Hippocampal formation (tissue), 2 donors: ENCODE data around the gene MRRF.

Experiments
- DNase-seq, 2 donors: peaks; one replicate each; lab custom pipeline; 2025; lab: John Stamatoyannopoulos, UW

MRRF gene

DNA sequence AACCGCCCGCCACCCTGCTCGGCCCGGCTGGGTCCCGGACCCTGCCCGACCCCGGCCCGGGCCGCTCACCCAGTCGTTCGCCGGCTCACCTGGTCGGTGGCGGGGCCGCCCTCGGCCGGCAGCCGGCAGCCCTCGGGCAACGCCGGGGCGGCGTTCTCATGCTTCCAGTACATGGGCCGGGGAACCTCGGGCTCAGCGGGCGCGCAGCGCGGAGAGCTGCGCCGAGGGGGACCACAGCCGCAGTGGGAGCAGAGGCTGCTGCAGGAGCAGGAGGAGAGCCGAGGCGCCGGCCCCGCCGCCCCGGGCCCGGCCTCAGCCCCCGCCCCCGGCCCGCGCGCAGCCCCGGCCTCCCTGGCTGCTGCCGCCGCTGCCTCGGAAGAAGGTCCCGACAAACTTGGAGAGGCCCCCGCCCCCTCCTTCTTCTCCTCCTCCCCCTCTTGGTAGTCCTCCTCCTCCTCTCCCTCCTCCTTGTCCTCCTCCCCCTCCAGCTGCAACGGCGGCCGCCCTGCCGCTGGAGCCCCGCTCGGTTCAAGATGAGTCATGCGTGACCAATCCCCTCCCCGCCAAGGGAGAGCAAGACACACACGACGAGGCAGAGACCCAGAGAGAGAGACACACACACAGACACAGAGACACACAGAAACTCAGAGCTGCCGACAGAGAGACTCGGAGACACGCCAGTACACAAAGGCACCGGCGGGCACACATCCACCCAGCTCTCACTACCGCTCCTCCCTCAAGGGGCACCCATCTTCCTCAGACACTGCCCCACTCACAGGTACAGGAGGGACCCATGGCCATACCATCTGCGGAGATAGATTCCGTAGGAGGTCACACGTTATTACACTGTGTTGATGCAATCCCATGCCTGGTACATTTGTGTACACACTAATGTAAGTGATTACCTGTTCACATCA is 35.9 kb upstream of the MRRF start, which contains the start of gene LHX6:
TSS of gene LHX6 (minus strand) at position 390 of the 917 bp plus-strand sequence. CDS start at position 173, 217 bp downstream.
- DNase-seq: no peak

- DNase-seq: no peak
Observed at GRCh38 chr9:122229485-122229837, 35.2 kb upstream of the MRRF start.

GRCh38 chr9:122232796-122233306 is 31.8 kb upstream of the MRRF start:
- DNase-seq: no peak

GRCh38 chr9:122234022-122234748 is 30.5 kb upstream of the MRRF start:
- DNase-seq: no peak

GRCh38 chr9:122236681-122237080 is 28.0 kb upstream of the MRRF start:
- DNase-seq: no peak

DNA sequence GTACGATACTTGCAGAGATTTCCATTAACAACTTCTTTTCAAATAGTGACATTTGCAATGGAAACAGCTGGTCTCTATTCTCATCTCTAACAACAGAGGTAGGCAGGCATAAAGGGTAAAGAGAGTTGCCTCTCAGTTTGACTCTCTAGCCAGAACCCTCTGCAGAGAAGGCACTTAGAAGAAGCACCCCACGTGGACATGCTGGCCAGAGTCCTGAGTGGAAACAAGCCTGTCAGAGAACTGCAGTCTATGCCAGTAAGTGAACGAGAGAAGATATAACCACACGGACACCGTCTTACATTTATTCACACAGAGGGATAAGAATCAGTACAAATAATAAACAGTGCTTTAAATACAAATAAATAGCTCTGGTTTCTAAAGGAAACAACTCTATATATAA is 25.0 kb upstream of the MRRF start:
- DNase-seq: no peak

DNA sequence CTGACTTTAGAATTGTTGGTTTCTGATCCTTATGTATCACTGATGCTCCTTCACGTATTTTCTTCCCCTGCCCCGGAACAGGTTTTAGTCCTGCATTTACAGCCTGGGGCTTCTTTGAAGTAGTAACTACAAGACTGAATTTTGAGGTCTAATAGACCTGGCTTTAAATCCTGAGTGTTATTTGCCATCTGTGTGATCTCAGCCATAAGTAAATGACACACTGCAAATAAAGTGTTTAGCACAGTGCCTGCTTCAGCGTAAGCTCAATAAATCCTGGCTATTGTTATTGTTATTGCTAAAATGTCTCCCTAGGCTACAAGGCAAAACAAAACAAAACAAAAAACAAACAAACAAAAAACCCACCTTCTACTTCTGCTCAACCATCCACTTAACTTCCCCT is 20.3 kb upstream of the MRRF start:
- DNase-seq: no peak

GRCh38 chr9:122246666-122247065 is 18.0 kb upstream of the MRRF start:
- no peak for DNase-seq

DNA sequence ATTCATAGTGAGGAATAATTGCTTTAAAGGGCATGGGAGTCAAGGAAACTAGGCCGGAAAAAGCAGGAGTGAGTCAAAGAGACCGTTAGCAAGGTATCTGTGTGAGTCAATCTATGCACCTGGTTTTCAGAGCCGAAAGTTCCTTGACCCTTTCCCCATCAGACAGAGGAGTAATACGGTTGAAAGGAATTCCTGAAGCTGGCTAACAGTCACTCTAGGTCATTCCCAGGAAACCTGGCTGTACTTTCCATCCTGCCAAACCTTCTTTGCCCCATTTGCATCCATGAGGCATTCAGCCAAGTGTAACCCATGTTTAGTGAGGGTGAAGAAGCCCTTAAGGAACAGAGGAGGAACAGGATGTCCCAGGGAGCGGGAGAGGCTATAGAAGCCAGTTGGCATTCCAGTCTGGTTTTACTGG is 16.2 kb upstream of the MRRF start:
- no peak for DNase-seq

GRCh38 chr9:122251351-122251750 is 13.3 kb upstream of the MRRF start:
- peak in 1 of 2 donors; percentile 9 for DNase-seq

DNA sequence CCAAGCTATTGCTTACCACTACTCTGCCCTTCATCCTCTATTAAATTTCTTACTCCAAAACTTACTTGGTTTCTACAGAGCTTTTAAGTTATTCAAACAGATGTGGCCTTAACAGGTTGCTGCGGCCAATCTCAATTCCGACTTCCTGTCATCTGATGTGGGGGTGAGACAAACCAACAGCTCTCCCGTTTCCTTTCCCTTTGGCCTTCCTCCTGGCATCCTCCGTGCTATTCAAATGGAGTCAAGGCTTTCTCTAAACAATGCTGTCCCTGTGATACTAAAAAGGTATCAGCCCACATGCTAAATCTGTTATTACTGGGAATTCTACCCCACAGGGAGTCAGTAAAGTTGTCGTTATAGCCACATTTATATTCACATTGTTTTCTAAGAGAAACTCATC is 11.9 kb upstream of the MRRF start:
- DNase-seq: no peak

DNA sequence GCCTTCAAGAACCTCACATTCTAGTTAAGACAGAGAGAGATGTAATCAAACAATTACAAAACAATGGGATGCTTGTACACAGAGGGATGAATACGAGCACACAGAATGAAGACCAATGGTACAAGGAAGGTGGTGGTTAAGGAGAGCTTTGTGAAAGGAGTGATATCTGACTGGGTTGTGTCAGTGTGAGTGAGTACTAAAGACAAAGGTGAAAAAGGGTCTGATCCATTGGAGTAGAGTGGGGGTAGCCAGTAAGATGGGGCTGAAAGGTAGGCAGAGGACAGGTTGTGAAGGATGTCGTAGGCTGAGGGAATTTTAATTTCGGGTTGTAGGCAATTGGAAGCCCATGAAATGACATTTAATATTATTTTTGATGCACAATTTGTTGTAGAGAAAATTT is 9.9 kb upstream of the MRRF start:
- no peak for DNase-seq

- no peak for DNase-seq
Observed at GRCh38 chr9:122256206-122256605, 8.5 kb upstream of the MRRF start.

DNA sequence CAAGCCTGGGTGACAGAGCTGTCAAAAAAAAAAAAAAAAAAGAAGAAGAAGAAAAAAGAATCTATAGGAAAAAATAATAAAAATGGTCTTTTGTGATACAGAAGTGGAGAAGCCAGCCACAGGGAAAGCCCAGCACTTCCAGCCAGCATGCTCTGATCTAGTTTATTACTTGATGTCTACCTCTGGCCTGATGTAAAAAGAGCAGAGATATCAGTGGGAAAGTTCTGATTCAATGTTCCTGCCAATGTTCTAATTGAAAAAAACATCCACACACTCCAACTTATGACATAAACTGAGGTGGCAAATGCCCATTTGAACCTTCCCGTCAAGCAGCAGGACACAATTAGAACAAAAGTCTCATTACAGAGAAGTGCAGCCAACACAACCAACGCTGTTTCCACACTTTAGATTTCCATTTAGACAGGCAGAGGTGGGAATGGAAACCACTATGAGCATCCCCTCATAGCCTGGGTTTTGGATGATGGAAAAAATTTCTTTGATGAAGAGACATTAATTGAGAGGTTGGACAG is 5.7 kb upstream of the MRRF start:
- no peak for DNase-seq

DNA sequence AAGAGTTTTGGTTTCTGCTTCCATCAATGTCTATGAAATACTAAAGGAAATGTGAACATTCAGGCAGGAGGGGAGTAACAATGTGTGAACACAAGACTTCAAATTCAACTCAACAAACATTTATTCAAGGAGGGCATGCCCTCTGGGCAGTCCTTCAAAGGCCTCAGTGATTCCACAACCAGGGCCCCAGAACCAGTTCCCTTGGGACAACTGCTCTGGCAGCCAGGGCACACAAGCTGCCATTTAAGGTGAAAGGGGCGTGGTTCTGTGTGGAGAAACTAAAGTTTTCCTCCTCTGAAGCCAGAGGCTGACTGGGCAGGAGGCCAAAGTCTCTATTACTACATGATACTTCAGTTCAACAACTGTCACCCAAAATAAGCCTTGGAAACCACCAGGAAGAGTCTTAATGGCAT is 3.2 kb upstream of the MRRF start:
- no peak for DNase-seq

DNA sequence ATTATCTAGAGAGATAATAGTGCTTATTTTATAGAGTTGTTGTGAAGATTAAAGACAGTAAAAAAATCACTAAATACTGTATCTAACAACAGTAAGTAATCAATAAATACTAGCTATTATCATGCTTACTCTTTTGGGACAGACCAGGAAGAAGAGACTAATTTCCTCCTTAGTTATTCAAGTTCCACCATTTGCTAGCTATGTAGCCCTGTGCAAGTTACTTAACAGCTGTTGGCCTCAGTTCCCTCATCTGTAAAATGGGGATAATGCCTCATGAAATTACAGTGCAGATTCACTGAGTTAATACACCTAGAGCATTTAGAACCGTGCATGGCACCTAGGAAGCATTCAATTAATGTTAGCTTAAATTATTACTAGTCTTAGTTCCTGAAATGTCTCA is 2.6 kb upstream of the MRRF start:
- DNase-seq: no peak

DNA sequence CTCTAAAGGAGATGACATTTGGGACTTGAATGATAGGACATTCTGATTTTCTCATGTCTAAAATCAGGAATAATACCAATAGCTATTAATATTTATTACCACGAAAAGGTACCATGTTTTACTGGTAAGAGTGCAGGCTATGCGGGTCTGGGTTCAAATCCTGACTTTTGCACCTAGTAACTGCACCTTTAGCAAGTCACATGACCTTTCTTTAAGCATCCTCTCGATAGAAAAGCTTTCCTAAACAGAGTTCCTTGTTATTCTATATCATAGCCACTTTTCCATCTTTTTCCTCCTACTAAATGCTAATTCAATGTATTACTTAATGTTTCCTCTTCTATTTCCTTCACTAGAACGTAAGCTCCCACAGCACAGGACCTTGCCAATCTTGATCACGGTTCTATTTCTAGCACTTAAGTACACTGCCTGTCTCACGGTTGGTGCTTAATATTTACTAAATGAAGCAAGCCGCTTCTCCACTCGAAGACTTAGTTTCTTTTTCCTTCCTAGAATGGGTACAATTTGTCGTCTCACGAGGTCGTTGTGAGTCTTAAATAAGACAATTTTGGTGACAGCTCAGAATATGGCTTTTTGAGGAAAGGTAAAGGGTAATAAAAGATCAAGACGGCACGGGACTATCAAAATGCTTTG is 858 bp upstream of the MRRF start:
- no peak for DNase-seq

GRCh38 chr9:122265149-122265915 is 650 bp downstream of the MRRF start:
- no peak for DNase-seq

DNA sequence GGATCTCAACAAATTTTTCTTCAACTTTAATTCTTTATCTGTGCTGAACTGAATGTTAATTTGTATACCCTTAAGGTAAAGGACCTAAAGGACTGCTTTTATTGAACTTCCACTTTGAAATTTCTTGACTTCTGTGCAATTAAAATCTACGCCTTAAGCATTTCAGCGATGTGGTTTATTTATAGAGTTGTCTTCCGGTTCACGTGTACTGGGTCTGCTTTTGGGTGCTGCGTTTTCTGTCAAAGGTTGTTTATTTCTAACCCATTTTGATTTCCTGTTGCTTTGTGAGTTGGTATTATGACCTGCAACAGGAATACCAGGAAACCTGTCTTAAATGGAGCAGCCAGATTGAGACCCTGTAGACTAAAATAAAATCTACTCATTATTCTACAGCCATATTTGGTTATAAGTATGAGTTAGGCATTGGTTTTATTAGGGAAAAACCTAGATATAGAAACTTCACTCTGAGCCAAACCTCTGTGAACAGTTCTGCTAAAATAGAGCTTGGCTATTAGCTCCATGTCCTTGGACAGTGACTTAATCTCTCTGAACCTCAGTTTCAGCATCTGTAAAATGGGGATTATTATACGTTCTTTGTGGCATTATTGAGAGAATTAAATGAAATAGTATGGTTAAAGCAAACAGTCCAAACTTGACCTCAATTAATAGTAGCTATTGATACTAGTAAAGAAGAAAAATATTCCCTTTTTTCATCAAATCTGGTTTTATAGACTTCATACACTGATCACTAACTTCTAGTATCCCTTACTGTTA is 3.5 kb downstream of the MRRF start:
- no peak for DNase-seq

DNA sequence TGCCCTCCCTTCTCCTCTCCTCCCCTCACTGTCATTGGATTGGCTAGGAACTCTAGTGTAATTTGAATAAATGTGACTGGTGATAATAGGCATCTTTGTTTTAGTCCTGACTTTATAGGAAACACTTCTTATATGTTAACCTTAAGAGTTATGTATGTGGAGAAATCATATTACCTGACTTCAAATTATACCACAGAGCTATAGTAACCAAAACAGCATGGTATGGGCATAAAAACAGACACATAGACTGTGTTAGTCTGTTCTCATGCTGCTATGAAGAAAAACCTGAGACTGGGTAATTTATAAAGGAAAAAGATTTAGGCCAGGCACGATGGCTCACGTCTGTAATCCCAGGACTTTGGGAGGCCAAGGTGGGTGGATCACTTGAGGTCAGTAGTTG is 9.4 kb downstream of the MRRF start:
- DNase-seq: no peak

DNA sequence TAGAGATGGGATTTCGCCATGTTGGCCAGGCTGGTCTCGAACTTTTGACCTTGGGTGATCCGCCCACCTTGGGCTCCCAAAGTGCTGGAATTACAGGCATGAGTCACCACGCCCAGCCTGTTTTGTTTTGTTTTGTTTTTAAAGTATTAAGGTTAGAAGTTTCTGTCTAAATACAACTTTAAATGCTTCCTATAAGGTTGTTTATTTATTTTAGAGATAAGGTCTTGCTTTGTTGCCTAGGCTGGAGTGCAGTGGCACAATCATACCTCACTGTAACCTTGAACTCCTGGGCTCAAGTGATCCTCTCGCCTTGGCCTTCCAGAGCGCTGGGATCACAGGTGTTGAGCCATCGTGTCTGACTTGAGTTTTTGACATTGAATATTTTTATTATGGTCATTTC is 11.4 kb downstream of the MRRF start:
- DNase-seq: no peak
